ENCODE data around the gene GPSM3. TPM values are rescaled to one million over a fixed set of nuclear protein-coding genes. Genes with fewer than 3 reads are reported as not detected.

The GPSM3 gene
- total and polyA plus RNA-seq, 2 of the 13 experiments (the other 11 are each of a cell fraction or from before 2014, with no cell fraction given): 0.18 to 6.2 TPM

GRCh38 chr6:32176476-32177182 lies 15.8 kb downstream of the GPSM3 start (continued):
- no peak for TF ChIP-seq GRHL1 (CRISPR knock-in tag; conservative IDR thresholded peaks at IDR 0.05)
- TF ChIP-seq ZNF12 (CRISPR knock-in tag; IDR thresholded peaks at IDR 0.05): no peak
- no peak for TF ChIP-seq SMC3 (IDR thresholded peaks at IDR 0.05; ENCODE audit: low read length)
- TF ChIP-seq NFYB (CRISPR knock-in tag; IDR thresholded peaks at IDR 0.05): no peak
- no peak for TF ChIP-seq AHDC1 (CRISPR knock-in tag; IDR thresholded peaks at IDR 0.05; ENCODE audit: borderline replicate concordance)
- no peak for TF ChIP-seq ONECUT2 (CRISPR knock-in tag; IDR thresholded peaks at IDR 0.05)
- TF ChIP-seq FOXJ3 (CRISPR knock-in tag; IDR thresholded peaks at IDR 0.05; ENCODE audit: borderline replicate concordance): no peak
- TF ChIP-seq SIX1 (CRISPR knock-in tag; IDR thresholded peaks at IDR 0.05; ENCODE audit: borderline replicate concordance): no peak
- TF ChIP-seq TRAFD1 (CRISPR knock-in tag; IDR thresholded peaks at IDR 0.05; ENCODE audit: borderline replicate concordance): 0 out of 2 replicates have a peak, but pooled peaks have one; percentile 19
- TF ChIP-seq ZNF484 (CRISPR knock-in tag; IDR thresholded peaks at IDR 0.05; ENCODE audit: borderline replicate concordance, low read depth): no peak
- no peak for TF ChIP-seq ATM (IDR thresholded peaks at IDR 0.05; ENCODE audit: borderline replicate concordance)
- no peak for TF ChIP-seq TMF1 (CRISPR knock-in tag; IDR thresholded peaks at IDR 0.05; ENCODE audit: low read depth)
